ENCODE results near the gene KLRK1. TPM values are rescaled to one million over a fixed set of nuclear protein-coding genes. Genes with fewer than 3 reads are reported as not detected.
"Not testable (repeated sequence)": the region's sequence is repeated elsewhere in the genome, so short reads cannot be mapped to it uniquely, and the experiment has no call there.

The KLRK1 gene
- under 0.01 TPM for total RNA-seq

DNA sequence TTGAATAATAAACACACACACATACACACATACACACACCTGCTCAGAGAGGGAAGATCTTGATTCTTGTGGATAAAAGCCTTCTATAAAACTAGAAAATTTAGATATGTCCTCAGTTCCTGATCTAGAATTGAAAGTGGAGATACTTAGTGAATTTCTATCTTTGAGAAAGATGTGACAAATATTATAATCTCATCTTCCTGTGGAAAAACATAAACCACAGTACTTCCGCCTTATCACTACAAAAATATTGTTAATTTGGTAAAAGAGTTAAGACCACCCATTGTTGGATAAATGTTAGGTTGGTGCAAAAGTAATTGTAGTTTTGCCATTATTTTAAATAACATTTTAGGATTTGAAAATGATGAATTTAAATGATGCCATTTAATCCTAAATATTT is at the start of gene KLRK1:
KLRK1 (minus strand) TSS at position 138 of the 400 bp plus-strand sequence. CDS start 1,231 bp downstream, outside the sequence.
- DNase-seq (ENCODE audit: low read depth in 2 of 3, low spot score in 2 of 3), result no peak

- DNase-seq (ENCODE audit: low read depth in 2 of 3, low spot score in 2 of 3), result not testable (repeated sequence)
These were observed 47.8 kb upstream of the KLRK1 start for GRCh38 chr12:10437601-10438000.

DNA sequence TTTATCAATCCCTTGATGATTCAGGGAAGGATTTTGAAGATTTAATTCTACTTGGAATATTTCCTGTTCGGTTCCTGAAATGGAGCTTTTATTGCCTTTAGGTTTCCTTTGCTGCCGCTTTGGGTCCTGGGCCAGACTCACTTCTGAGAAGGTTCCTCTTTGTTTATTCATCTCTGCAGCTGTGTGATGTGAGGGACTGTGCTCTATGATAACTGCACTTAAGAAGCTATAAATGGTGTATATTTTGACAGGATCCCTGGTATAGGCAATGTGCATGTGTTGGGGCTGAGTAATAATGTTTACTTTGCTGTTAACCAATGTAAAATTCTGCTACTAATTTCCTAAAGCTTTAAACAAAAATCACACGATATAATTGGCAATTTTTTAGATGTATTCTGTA is 46.0 kb upstream of the KLRK1 start, which contains the start of gene KLRC2:
KLRC2 (minus strand) TSS at position 195 of the 400 bp plus-strand sequence; CDS start at position 171, 24 bp downstream.
- DNase-seq (ENCODE audit: low read depth in 2 of 3, low spot score in 2 of 3), result peak in 2 of 3 donors; percentile 27 to 75

- not testable (repeated sequence) for DNase-seq (ENCODE audit: low read depth in 2 of 3, low spot score in 2 of 3)
These were observed 40.8 kb upstream of the KLRK1 start for GRCh38 chr12:10430623-10431022.

DNA sequence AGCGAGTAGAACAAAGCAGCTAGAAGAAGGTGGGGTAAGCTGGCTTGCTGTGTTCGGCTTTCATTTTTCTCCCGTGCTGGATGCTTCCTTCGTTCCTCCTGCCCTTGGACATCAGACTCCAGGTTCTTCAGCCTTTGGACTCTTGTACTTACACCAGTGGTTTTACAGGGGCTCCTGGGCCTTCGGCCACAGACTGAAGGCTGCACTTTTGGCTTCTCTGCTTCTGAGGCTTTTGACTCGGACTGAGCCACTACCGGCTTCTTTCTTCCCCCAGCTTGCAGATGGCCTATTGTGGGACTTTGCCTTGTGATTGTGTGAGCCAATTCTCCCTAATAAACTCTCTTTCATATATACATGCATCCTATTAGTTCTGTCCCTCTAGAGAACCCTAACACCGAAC is 36.1 kb upstream of the KLRK1 start:
- DNase-seq (ENCODE audit: low read depth in 2 of 3, low spot score in 2 of 3), result not testable (repeated sequence)

DNA sequence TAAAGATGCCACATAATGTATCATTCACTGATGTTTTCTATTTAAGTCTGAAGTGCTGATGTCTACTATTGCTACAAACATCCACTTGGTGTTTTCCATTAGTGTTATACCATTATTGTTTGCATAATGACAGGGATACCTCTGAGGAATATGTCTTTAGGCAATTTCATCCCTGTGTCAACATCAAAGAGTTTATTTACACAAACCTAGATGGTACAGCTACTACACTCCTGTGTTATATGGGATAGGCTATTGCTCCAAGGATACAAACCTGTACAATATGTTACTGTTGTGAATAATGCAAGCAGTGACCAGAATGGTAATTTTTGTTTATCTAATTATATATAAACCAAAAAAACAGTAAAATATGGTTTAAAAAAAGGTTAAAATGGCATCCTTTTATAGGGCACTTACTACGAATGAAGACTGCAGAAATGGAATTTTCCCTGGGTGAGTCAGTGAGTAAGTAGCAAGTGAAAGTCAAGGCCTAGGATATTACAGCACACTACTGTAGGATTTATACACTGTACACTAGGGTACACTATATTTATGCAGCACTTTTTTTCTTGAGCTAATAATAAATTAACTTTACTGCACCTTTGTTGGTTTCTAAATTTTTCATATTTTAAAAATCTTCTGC is 34.5 kb upstream of the KLRK1 start:
- DNase-seq (ENCODE audit: low read depth in 2 of 3, low spot score in 2 of 3), result not testable (repeated sequence)

GRCh38 chr12:10422159-10422558 is 32.3 kb upstream of the KLRK1 start:
- DNase-seq (ENCODE audit: low read depth in 2 of 3, low spot score in 2 of 3), result not testable (repeated sequence)

DNA sequence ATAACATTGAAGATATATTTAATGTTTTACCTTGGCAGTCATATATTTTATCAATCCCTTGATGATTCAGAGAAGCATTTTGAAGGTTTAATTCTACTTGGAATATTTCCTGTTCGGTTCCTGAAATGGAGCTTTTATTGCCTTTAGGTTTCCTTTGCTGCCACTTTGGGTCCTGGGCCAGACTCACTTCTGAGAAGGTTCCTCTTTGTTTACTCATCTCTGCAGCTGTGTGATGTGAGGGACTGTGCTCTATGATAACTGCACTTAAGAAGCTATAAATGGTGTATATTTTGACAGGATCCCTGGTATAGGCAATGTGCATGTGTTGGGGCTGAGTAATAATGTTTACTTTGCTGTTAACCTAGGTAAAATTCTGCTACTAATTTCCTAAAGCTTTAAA is 30.5 kb upstream of the KLRK1 start, which contains the start of gene KLRC3:
KLRC3 (minus strand) TSS at position 262 of the 400 bp plus-strand sequence; CDS start at position 217, 45 bp downstream.
- DNase-seq (ENCODE audit: low read depth in 2 of 3, low spot score in 2 of 3), result not testable (repeated sequence)

DNA sequence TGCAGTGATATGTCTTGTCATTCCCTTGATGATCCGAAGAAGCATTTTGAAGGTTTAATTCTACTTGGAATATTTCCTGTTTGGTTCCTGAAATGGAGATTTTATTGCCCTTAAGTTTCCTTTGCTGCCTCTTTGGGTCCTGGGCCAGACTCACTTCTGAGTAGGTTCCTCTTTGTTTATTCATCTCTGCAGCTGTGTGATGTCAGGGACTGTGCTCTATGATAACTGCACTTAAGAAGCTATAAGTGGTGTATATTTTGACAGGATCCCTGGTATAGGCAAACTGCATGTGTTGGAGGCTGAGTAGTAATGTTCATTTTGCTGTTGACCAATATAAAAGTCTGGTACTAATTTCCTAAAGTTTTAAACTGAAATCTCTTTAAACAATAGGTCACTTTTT is 19.6 kb upstream of the KLRK1 start, which contains the start of gene KLRC4:
KLRC4 (minus strand) TSS at position 366 of the 400 bp plus-strand sequence; CDS start at position 184, 182 bp downstream.
- DNase-seq (ENCODE audit: low read depth in 2 of 3, low spot score in 2 of 3), result peak in 2 of 3 donors; percentile 45 to 80

DNA sequence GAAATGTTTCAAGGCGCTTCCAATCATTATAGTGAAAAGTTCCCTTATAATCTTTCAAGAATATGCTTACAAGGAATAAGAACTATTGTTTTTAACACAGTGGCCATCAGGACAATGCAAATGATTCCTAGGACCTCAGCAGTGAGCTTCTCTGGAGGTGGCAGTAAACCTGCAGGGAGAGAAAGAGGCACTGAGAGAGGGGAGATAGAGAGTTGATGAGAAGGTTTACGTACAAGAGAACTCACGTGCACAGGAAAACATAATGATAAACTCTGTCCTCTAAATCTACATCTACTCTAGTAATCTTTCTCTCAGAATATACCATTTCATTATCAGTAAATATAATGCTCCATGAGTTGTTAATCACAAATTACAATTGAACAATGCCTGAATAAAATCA is 19.0 kb upstream of the KLRK1 start:
- DNase-seq (ENCODE audit: low read depth in 2 of 3, low spot score in 2 of 3), result no peak

DNA sequence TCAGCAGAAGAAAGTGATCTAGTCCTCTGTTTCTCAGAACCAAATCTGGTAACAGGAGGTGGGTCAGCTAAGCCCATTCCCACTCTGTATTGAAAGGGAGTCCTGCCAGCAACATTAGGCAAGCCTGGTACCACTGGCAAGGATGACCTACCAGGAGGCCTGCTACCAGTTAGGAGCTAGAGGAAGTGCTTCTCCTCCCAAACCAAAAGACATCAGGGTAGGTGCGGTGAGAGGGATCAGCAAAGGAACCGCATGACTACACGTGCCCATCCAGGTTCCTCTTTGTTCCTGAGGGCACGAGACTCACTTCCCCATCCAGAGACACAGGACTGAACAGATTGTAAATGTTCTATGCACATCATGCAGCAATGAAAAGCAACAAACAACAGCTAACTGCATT is 16.9 kb upstream of the KLRK1 start:
- DNase-seq (ENCODE audit: low read depth in 2 of 3, low spot score in 2 of 3), result peak in 2 of 3 donors; percentile 33 to 69

- DNase-seq (ENCODE audit: low read depth in 2 of 3, low spot score in 2 of 3), result no peak
These were observed 15.5 kb upstream of the KLRK1 start for GRCh38 chr12:10405294-10405693.

DNA sequence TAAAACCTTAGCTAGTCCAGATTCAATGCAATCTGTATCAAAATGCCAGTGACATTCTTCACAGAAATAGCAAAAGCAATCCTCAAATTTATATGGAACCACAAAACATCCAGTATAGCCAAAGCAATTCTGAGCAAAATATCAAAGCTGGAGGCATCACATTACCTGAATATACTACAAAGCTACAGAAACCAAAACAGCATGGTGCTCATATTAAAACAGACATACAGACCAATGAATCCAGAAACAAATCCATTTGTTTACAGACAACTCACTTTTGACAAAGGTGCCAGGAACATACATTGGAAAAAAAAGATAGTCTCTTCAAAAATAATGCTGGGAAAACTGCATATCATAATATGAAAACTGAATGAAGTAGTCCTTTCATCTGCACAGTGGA is 15.0 kb upstream of the KLRK1 start:
- no peak for DNase-seq (ENCODE audit: low read depth in 2 of 3, low spot score in 2 of 3)

DNA sequence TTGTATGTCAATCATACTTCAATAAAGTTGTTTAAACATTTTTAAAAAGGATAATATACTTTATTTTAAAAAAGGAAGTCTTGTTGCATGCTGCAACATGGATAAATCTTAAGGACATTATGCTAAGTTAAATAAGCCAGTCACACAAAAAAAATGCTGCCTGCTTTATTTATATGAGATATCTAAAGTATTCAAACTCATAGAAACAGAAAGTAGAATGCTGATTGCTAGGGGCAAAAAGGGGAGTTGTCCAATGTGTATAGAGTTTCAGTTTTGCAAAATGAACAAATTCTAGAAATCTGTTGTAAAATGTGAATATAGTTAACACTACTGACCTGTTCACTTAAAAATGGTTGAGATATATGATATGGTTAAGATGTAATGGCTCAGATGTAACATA is 11.0 kb upstream of the KLRK1 start:
- DNase-seq (ENCODE audit: low read depth in 2 of 3, low spot score in 2 of 3), result peak in 1 of 3 donors; percentile 10

DNA sequence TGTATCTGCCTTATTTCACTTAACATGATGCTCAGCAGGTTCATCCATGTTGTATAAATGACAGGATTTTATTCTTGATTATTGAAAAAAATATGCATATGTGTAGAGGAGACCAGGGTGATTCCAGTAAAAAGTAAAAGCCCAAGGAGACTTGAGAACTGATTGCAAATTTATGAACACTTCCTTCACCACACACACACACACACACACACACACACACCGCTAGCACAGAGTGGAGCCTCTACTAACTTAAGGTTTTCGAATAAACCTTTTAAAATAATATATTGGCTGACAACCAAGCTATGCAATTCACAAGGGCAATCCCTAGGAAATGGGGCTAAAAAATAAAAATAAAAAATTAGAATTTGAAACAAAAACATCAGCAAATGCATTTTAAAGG is 8.3 kb upstream of the KLRK1 start:
- DNase-seq (ENCODE audit: low read depth in 2 of 3, low spot score in 2 of 3), result no peak

GRCh38 chr12:10397296-10397695 is 7.5 kb upstream of the KLRK1 start:
- no peak for DNase-seq (ENCODE audit: low read depth in 2 of 3, low spot score in 2 of 3)

GRCh38 chr12:10396176-10396575 is 6.3 kb upstream of the KLRK1 start:
- not testable (repeated sequence) for DNase-seq (ENCODE audit: low read depth in 2 of 3, low spot score in 2 of 3)

DNA sequence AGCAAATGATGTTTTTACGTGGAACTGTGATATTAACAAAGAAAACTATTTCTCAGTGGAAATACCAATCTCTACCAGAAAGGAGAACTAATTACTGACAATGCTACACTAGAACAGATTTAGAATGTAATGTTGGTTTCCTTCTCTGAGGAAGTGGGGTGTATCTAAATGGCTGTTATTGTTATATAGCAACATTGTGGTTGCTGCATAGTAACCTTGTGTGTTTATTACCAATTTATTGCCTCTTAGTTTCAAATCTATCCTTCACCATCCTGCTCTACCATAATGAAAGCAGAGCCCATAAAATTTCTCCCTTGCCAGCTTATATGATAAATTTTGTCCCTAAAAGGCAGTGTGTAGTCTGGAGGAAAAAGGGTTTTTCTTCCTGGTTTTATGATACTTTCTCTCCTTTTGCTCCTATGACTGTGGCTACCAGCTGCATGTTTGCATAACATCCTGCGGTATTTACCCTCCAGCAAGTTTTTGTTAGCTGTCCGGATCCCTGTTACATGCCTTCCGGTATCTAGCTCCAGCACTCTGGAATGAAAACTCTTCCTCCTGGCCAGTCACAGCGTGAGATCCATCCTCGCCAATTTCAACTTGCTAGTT is 5.7 kb upstream of the KLRK1 start:
- peak in 2 of 3 donors; percentile 48 to 86 for DNase-seq (ENCODE audit: low read depth in 2 of 3, low spot score in 2 of 3)

- not testable (repeated sequence) for DNase-seq (ENCODE audit: low read depth in 2 of 3, low spot score in 2 of 3)
These were observed 4.8 kb upstream of the KLRK1 start for GRCh38 chr12:10394531-10395152.

DNA sequence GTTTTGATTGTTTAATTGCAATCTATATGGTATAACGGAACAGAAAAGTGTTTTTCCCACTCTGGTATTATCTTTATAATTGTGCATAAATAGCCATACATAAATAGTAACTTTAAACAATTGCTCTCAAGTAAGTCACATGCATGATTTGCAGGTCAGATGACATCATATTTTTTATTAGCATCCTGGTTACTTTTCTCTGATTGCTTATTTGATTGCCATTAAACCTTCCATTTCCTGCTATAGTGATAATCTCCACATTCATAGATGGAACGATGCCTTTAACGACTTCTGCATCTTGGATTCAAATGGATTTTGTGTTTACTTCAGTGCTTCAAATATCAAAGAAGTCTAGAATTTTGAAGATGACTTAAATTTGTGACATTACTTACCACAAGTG is 3.5 kb upstream of the KLRK1 start:
- DNase-seq (ENCODE audit: low read depth in 2 of 3, low spot score in 2 of 3), result no peak

GRCh38 chr12:10392394-10392930 is 2.6 kb upstream of the KLRK1 start:
- DNase-seq (ENCODE audit: low read depth in 2 of 3, low spot score in 2 of 3), result peak in 2 of 3 donors; percentile 66 to 78

Measured in hematopoietic multipotent progenitor cell (in vitro differentiated cells).